AG09309 (cell line): ENCODE measurements around the gene ALG14.
A peak's percentile ranks its signal among the peaks of the same experiment; 100 is the strongest.

Experiments used
- DNase-seq: peaks from one replicate; pipeline ENCODE4 v3.0.0-alpha.2; 2010; ENCODE audit warnings: low read depth
- H3K4me3 ChIP-seq: 2 replicates; pipeline ENCODE4 v1.5.1; 2011; ENCODE audit warnings: mild to moderate bottlenecking, low read depth, low read length, moderate library complexity; ENCODE audit not compliant: control insufficient read depth
- CTCF ChIP-seq: IDR thresholded peaks from 2 replicates; pipeline ENCODE4 v1.5.1; 2011; ENCODE audit warnings: mild to moderate bottlenecking, low read depth, low read length, inconsistent platforms; ENCODE audit not compliant: insufficient read depth, control insufficient read depth; ENCODE audit errors: missing control alignments

ALG14 gene

GRCh38 chr1:94974824-94975223 lies 97.9 kb downstream of the ALG14 start:
- no peak for TF ChIP-seq CTCF
- no peak overlapping the region for H3K4me3 ChIP-seq
- DNase-seq = no peak

GRCh38 chr1:94974241-94974640 lies 98.5 kb downstream of the ALG14 start:
- H3K4me3 ChIP-seq = no peak overlapping the region
- DNase-seq = peak; percentile 71
- no peak for TF ChIP-seq CTCF

DNA sequence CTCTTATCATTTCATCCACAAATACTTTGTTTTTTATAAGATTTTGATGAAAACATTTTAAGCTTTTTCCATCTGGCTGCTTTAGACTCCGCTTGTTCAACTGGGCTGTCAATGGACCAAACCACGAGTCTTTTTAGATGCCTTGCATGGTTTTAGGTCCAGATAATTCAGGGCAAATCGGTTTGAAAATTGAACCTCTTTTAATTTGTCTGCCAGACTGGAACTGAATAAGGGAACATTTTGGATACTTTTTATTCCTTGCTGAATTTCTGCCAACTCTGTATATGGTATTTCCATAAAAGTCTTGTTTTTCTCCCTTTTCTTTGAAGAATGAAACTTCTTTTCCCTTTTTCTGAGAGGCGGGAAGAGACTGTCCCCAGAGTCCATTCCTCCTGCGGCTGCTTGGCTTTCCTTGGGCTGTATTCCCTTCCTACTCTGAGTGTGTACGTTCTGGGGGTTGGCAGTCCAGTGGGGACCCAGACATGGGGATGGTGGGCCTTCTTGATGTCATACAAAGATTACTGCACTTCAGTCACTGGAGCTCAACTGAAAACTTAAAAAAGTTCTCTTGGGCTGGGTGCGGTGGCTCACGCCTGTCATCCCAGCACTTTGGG lies 99.3 kb downstream of the ALG14 start:
- DNase-seq = no peak
- H3K4me3 ChIP-seq = no peak overlapping the region
- TF ChIP-seq CTCF = no peak

- no peak for TF ChIP-seq CTCF
- DNase-seq = no peak
- H3K4me3 ChIP-seq = no peak overlapping the region
These were observed 101.2 kb downstream of the ALG14 start for GRCh38 chr1:94971491-94971924.

GRCh38 chr1:94970783-94971182 lies 102.0 kb downstream of the ALG14 start:
- no peak for TF ChIP-seq CTCF
- no peak overlapping the region for H3K4me3 ChIP-seq
- no peak for DNase-seq

GRCh38 chr1:94969137-94969536 lies 103.6 kb downstream of the ALG14 start:
- no peak for DNase-seq
- no peak for TF ChIP-seq CTCF

DNA sequence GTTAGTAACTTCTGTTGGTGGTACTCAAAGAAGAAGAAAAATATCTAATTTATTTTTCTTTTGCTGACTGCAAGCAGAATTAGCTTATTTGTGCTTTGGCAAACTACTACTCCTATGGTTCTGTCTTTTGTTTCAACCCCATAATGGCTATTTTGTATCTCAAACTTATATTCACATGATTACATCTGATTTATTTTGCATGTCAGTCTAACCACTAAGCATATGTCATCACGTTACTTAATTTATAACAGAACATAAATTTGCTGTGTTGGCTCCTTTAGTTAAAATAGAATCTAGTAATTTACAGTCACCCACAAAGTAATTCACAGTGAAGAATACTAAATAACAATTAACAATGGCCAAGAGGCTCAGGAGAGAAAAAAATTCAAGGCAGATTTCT lies 106.7 kb downstream of the ALG14 start:
- no peak for TF ChIP-seq CTCF
- no peak overlapping the region for H3K4me3 ChIP-seq
- no peak for DNase-seq

More at GRCh38 chr1:94969137-94969536, 103.6 kb downstream of the ALG14 start:
- no peak overlapping the region for H3K4me3 ChIP-seq
